ENCODE measurements around the gene TRAF2.

Gene TRAF2

GRCh38 chr9:136937186-136938001, 51.1 kb downstream of the TRAF2 start:
- DNase-seq (ENCODE audit: low read depth) = no peak

- no peak for DNase-seq (ENCODE audit: low read depth)
Observed at GRCh38 chr9:136939431-136939995, 53.2 kb downstream of the TRAF2 start.

DNA sequence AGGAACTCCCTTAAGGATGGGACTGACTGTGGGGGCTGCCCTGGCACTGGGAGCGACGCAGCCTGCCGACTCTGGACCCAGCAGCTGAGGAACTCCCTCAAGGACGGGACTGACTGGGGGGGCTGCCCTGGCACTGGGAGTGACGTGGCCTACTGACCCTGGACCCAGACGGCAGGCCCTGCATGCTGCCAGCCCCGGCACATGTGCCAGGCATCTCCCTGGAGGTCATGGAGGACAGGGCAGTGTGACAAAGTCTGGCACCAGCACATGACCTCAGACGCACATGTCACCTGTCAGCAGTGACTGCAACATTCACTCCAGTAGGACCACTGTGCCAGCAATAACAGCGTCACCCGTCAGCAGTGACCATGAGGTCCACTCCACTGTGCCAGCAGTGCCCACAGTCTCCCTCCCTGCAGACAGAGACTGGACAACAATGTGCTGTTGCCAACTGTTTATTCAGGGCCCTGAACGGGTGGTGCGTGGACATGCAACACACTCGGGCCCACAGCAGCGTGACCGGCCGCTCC, 53.7 kb downstream of the TRAF2 start:
- DNase-seq (ENCODE audit: low read depth) = no peak

DNA sequence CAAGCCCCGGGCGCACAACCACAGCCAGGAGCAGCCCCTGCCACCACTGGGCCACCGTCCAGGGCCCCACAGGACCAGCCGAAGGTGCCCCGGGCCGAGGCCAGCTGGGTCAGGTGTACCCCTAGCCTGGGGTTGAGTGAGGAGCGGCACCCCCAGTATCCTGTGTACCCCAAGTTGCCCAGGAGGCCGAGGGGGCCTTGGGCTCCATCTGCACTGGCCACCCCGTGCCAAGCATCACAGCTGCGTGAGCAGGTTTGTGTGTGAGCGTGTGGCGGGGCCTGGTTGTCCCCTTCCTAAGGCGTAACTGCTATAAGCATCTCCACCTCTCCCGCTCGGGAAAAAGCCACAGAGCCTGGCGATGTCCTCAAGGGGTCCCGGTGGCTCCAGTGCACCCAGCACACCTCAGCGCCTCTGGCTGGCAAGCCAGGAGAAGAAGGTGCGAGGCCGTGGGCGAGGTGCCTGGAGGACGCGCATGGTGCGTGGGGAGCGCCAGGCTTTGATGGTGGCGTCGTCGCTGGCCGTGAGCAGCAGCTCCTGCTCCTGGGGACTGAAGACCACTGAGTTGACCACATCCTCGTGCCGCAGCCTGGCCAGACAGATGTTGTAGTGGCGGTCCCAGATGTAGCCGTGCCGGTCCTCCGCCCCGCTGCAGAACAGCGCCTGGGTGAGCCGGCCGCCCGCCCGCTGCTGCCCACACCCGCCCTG, 54.4 kb downstream of the TRAF2 start:
- no peak for DNase-seq (ENCODE audit: low read depth)

DNA sequence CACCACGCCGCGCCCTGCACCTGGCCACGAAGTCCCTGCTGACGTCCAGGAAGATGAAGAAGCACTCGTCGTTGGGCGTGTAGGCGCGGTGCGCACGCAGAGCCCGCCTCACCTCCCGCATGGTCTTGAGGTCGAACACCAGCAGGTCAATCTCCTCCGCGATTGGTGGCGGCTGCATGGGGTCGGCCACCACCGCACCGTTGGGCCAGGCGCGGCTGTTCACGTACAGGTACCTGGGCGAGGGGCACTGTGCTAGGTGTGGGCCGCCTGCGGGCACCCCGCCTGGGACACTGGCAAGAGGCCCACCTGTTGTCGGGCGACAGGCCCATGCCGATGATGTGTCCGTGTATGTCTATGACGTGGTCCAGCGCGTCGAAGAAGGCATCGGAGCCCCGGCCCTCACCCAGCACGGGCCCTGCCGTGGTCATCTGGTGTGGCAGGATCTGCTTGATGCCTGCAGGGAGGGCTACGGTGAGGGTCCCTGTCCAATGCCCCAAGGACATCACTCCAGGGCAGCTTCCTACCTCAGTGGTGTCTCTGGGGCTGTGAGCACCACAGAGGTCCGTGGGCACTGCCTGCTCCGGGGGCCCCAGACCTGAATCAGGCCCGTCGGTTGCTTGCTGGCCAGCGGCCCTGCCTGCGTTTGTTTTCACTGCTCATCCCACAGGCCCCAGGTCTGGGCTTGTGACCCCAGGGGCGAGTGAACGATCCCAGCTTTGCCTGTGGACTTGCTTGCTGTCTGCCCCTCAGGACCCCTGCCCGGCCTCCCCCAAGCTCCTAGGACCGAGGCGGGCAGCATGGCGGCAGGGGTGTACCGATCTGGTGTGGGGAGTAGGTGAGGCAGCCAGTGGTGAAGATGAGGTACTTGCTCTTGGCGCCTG, 55.2 kb downstream of the TRAF2 start:
- DNase-seq (ENCODE audit: low read depth) = no peak

- DNase-seq (ENCODE audit: low read depth) = no peak
Observed at GRCh38 chr9:136942112-136942880, 56.0 kb downstream of the TRAF2 start.

- no peak for DNase-seq (ENCODE audit: low read depth)
Observed at GRCh38 chr9:136942881-136943230, 56.5 kb downstream of the TRAF2 start.

GRCh38 chr9:136943291-136944211, 57.2 kb downstream of the TRAF2 start:
- DNase-seq (ENCODE audit: low read depth) = no peak

DNA sequence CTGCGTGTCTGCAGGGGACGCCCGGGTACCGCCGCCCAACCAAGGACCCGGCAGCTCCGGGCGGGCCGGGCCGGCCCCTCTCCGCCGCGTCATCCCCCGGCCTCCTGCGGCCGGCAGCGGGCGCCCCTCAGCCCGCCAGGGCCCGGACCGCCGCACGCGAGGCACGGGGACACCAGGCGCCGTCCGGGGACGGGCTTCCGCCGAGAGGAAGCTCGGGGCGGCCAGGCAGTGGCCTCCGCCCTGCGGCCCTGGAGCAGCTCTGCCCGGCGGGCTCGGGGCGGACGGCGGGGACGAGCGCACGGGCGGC, 57.8 kb downstream of the TRAF2 start:
- no peak for DNase-seq (ENCODE audit: low read depth)

DNA sequence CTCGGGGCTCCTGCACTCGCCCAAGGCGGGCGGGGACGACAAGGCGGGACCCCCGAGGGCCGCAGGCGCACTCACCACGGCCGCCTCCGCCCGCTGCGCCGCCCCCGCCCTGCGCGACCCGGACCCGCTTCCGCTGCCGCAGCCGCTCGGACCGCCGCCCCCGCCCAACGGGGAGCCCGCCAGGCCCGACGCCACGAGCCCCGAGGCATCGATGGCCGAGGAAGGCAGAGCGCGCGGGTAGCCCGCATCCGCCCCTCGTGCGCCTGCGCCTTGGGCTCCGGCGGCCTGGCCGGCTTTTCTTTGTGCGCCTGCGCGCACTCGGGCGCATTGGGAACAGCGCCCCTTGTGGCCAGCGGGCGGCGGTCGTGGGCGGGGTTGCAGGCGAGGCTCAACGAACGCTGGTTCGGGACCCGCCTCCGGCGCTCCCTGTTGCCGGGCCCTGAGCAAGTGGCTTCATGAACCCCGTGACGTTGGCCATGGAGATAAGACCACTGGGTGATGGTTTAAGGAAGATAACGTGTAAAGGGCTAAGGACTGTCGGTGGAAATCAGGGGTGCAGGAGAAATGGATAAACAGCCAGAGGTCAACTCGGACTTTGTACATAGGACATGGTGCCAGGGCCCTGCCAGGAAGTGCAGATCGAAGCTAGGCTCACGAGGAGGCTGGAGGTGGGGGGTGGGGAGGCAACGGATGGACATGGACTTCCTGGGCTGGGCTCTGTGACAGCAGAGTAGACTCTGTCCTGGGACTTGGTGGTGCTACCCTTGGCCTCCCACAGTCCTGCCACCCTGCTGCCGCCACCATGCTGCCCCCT, 58.4 kb downstream of the TRAF2 start, which contains the start of the genes C8G and FBXW5:
C8G (plus strand) TSS at position 725 of the 814 bp plus-strand sequence; CDS start at position 803, 78 bp downstream.
FBXW5 (minus strand) TSS at position 220 of the 814 bp plus-strand sequence. CDS start 655 bp downstream, outside the sequence.
- peak; percentile 84 for DNase-seq (ENCODE audit: low read depth)

DNA sequence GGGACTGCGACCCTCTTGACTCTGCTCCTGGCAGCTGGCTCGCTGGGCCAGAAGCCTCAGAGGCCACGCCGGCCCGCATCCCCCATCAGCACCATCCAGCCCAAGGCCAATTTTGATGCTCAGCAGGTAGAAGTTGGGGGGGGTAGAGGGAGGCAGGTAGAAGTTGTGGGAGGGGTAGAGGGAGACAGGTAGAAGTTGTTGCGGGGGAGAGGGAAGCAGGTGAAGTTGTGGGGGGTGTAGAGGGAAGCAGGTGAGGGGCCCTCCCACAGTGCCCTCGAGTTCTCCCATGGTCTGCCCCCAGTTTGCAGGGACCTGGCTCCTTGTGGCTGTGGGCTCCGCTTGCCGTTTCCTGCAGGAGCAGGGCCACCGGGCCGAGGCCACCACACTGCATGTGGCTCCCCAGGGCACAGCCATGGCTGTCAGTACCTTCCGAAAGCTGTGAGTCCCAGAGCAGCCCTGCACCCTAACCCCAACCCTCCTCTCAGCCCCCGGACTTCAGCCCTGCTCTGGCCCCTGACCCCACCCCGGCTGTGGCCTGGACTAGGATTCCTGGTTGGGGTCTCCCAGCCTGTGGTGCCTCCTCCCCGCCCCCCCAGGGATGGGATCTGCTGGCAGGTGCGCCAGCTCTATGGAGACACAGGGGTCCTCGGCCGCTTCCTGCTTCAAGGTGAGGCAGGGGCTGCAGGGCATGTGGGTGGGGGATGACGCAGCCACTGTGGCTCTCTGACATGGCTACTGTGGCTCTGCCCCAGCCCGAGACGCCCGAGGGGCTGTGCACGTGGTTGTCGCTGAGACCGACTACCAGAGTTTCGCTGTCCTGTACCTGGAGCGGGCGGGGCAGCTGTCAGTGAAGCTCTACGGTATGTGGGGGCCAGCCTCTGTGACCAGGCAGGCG, 59.3 kb downstream of the TRAF2 start:
- no peak for DNase-seq (ENCODE audit: low read depth)

- no peak for DNase-seq (ENCODE audit: low read depth)
Observed at GRCh38 chr9:136946228-136947027, 60.1 kb downstream of the TRAF2 start.

GRCh38 chr9:136947028-136947891, 60.9 kb downstream of the TRAF2 start:
- no peak for DNase-seq (ENCODE audit: low read depth)

GRCh38 chr9:136947955-136948510, 61.7 kb downstream of the TRAF2 start:
- peak; percentile 13 for DNase-seq (ENCODE audit: low read depth)

DNA sequence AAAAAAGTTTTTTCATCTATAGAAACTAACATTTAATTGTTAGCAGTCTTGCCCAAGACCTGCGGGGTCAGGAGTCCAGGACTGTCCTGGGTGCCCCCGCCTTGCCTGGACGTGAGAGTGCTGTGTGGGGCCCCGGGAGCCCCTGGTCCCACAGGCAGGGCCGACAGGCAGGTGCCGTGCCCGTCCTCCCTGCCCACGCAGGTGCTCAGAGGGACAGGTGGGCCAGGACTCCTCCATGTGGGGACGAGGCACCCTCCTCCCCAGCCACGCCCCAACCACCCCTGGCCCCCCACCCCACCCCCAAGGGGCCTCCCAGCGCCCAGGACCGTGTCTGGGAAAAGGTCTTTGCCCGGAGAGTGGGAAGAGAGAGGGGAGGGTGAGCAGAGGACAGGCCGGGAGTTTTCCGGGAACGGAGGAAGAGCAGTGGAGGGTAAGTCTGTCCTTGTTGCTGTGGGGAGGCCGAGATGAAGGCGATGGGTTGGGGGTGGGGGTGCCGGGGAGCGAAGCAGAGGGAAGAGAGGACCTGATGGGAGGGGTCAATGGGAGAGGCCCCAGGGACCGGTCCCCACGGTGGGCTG, 63.0 kb downstream of the TRAF2 start:
- DNase-seq (ENCODE audit: low read depth) = no peak
